Spleen (tissue), 11 donors: ENCODE measurements around the gene RAPGEF3. TPM values are rescaled to one million over a fixed set of nuclear protein-coding genes. Genes with fewer than 3 reads are reported as not detected.

Experiments used
- DNase-seq: peaks from one replicate; pipeline ENCODE4 v3.0.0-alpha.2; 2020
- H3K27ac ChIP-seq, 8 donors: fragments of 200-600 bp; sonication (generic) in 7 of 8; 1 replicate in 4 of 8; 2 replicates in 4 of 8; pipeline versions ENCODE4 v1.5.0 to v1.8.0; 2016 to 2021; ENCODE audit warnings: inconsistent platforms in 4 of 8, mild to moderate bottlenecking in 4 of 8, moderate library complexity in 1 of 8
- H3K27me3 ChIP-seq, 7 donors: fragments of 200-600 bp; sonication (generic) in 6 of 7; replicated peaks in 1 of 7; 1 replicate in 4 of 7; 2 replicates in 3 of 7; pipeline versions ENCODE4 v1.5.0 to v1.8.0; 2016 to 2021; ENCODE audit warnings: inconsistent platforms in 3 of 7, mild to moderate bottlenecking in 1 of 7
- H3K36me3 ChIP-seq, 6 donors: fragments of 200-600 bp; sonication (generic) in 5 of 6; 1 replicate in 4 of 6; 2 replicates in 2 of 6; pipeline versions ENCODE4 v1.5.0 to v1.8.0; 2016 to 2021; ENCODE audit warnings: inconsistent platforms in 2 of 6
- H3K4me1 ChIP-seq, 6 donors: fragments of 200-600 bp; sonication (generic) in 5 of 6; 1 replicate in 3 of 6; 2 replicates in 3 of 6; pipeline versions ENCODE4 v1.5.0 to v1.8.0; 2016 to 2021; ENCODE audit warnings: inconsistent platforms in 3 of 6
- H3K4me3 ChIP-seq, 8 donors: fragments of 200-600 bp; sonication (generic) in 7 of 8; 1 replicate in 4 of 8; 2 replicates in 4 of 8; pipeline versions ENCODE4 v1.5.0 to v1.8.0; 2016 to 2021; ENCODE audit warnings: inconsistent platforms in 4 of 8, mild to moderate bottlenecking in 4 of 8, moderate library complexity in 2 of 8
- H3K9me3 ChIP-seq, 8 donors: fragments of 200-600 bp; sonication (generic) in 7 of 8; 1 replicate in 4 of 8; 2 replicates in 4 of 8; pipeline versions ENCODE4 v1.5.0 to v1.8.0; 2016 to 2021; ENCODE audit warnings: inconsistent platforms in 4 of 8
- CTCF ChIP-seq, 11 experiments: fragments of 200-600 bp in 7 of 11; fragments of 450-650 bp in 4 of 11; sonication (generic) in 4 of 11; IDR thresholded peaks in 8 of 11; conservative IDR thresholded peaks in 3 of 11; 1 replicate in 7 of 11; 2 replicates in 4 of 11; pipeline versions ENCODE4 v1.4.0 to v1.8.0; 2016 to 2021; ENCODE audit warnings: antibody characterized with exemption in 11 of 11, inconsistent platforms in 4 of 11, mild to moderate bottlenecking in 1 of 11
- POLR2A ChIP-seq, 3 donors: fragments of 450-650 bp; IDR thresholded peaks; one replicate each; pipeline ENCODE4 v1.5.1; 2017; ENCODE audit warnings: antibody characterized with exemption in 3 of 3, mild to moderate bottlenecking in 1 of 3
- POLR2AphosphoS5 ChIP-seq, 3 donors: sonication (generic); formaldehyde crosslinking; IDR thresholded peaks; one replicate each; pipeline ENCODE4 v1.5.1; 2017; ENCODE audit warnings: antibody characterized with exemption in 3 of 3
- WGBS, 5 donors: extraction: QIAGEN DNeasy Blood & Tissue Kit in 3 of 5; methylation state at CpG; one replicate each; pipeline versions ENCODE4 v1.1.5 to v1.1.7; 2013 to 2018; 5-methylcytosine and 5-hydroxymethylcytosine counted together
- intact Hi-C: fragments of 100-400 bp; cut with DNase I; formaldehyde crosslinking; loops from one replicate; pipeline ENCODE4 v1.15.0; 2023; ENCODE audit warnings: low total_unique reads
- polyA plus RNA-seq, 3 donors: library from polyadenylated mRNA; stranded (reverse); fragments of 200-250 nt; gene quantifications; one replicate each; pipeline ENCODE4 v1.2.1, GENCODE V29; 2013
- total RNA-seq, 7 donors: library from RNA; depleted of rRNA in 3 of 7; stranded (reverse); fragments of >200 nt in 3 of 7; fragmentation: NEBNext Ultra II Directional in 4 of 7; extraction: Animal tissue kit (Norgen Biotek cat#: 25700) in 4 of 7; gene quantifications; one replicate each; pipeline versions ENCODE4 v1.1.0 to v1.2.1, GENCODE V29; 2016 to 2021
- donor health status: healthy with polysubstance abuse.
- donor health status: DM: no; HTN: no; CAD: no; lungs with moderate emphysema.
- donor health status: DM: no; HTN: no; CAD: no.
- donor health status: Bipolar disorder and iron deficiency.
- donor health status: healthy.
- donor health status: DM: no; HTN: no; CAD: no.
- donor health status: DM: yes; HTN: yes; CAD: no.

RAPGEF3 gene
- total and polyA plus RNA-seq, 10 donors = 21.4 to 116 (median 58.7) TPM

- peak; percentile 80 for DNase-seq
- Histone ChIP-seq H3K36me3 (peaks cover 0 to 41% (median 23%) of the 10 kb centered on the region in 6 donors), H3K4me3 (no peak overlapping the region), H3K4me1 (peaks cover 25 to 79% (median 69%) of the 10 kb centered on the region in 6 donors), H3K9me3 (no peaks in the 10 kb centered on the region), H3K27ac (peak overlapping the region in 1 of 8 donors; percentile 48), H3K27me3 (no peaks in the 10 kb centered on the region)
- 70 to 78% (median 77%) methylated on average over 14 of the region's 14 CpGs for WGBS, 5 donors
- intact Hi-C loops = no loop called here
- TF ChIP-seq POLR2AphosphoS5 (IDR thresholded peaks at IDR 0.05) (peak in 1 of 3 donors; percentile 55), CTCF (IDR thresholded peaks at IDR 0.05 in 8 of 11, conservative IDR thresholded peaks at IDR 0.05 in 3 of 11) (no peak)
Observed at GRCh38 chr12:47778881-47779280, 20.2 kb upstream of the RAPGEF3 start.

GRCh38 chr12:47777741-47778558, 19.3 kb upstream of the RAPGEF3 start:
- TF ChIP-seq POLR2AphosphoS5 (IDR thresholded peaks at IDR 0.05) = peak; percentile 42 to 69 (median 57)
- TF ChIP-seq POLR2A (IDR thresholded peaks at IDR 0.05) = no peak
- Histone ChIP-seq H3K4me1 (peaks cover 26 to 83% (median 69%) of the 10 kb centered on the region in 6 donors), H3K27ac (peak overlapping the region in 6 of 8 donors; percentile 27 to 93 (median 90)), H3K9me3 (no peaks in the 10 kb centered on the region), H3K4me3 (peak overlapping the region in 1 of 8 donors; percentile 11), H3K36me3 (peaks cover 0 to 32% (median 14%) of the 10 kb centered on the region in 6 donors), H3K27me3 (no peaks in the 10 kb centered on the region)
- WGBS, 5 donors = 28 to 47% (median 41%) methylated on average over 9 of the region's 9 CpGs
- DNase-seq = peak; percentile 83
- intact Hi-C loops = no loop called here

- H3K9me3 ChIP-seq = no peaks in the 10 kb centered on the region
- H3K4me3 ChIP-seq = peak overlapping the region in 1 of 8 donors; percentile 7
- no peaks in the 10 kb centered on the region for H3K27me3 ChIP-seq
- TF ChIP-seq POLR2A (IDR thresholded peaks at IDR 0.05) (no peak), CTCF (IDR thresholded peaks at IDR 0.05 in 8 of 11, conservative IDR thresholded peaks at IDR 0.05 in 3 of 11) (no peak), POLR2AphosphoS5 (IDR thresholded peaks at IDR 0.05) (no peak)
- peaks cover 0 to 24% (median 7%) of the 10 kb centered on the region in 6 donors for H3K36me3 ChIP-seq
- WGBS, 5 donors = 28 to 75% (median 41%) methylated on average over 1 of the region's 1 CpG
- DNase-seq = peak; percentile 73
- intact Hi-C loops = no loop called here
- H3K27ac ChIP-seq = peak overlapping the region in 7 of 8 donors; percentile 15 to 93 (median 90)
- peaks cover 30 to 86% (median 73%) of the 10 kb centered on the region in 6 donors for H3K4me1 ChIP-seq
Observed at GRCh38 chr12:47777151-47777550, 18.5 kb upstream of the RAPGEF3 start.

GRCh38 chr12:47776471-47777143, 17.9 kb upstream of the RAPGEF3 start:
- H3K9me3 ChIP-seq = no peaks in the 10 kb centered on the region
- intact Hi-C loops = no loop called here
- 41 to 60% (median 55%) methylated on average over 5 of the region's 5 CpGs for WGBS, 5 donors
- H3K4me1 ChIP-seq = peaks cover 30 to 87% (median 75%) of the 10 kb centered on the region in 6 donors
- H3K4me3 ChIP-seq = no peak overlapping the region
- TF ChIP-seq POLR2A (IDR thresholded peaks at IDR 0.05) = no peak
- no peak for TF ChIP-seq POLR2AphosphoS5 (IDR thresholded peaks at IDR 0.05)
- peak; percentile 73 for DNase-seq
- H3K27ac ChIP-seq = peak overlapping the region in 7 of 8 donors; percentile 15 to 93 (median 90)
- peaks cover 0 to 18% (median 2%) of the 10 kb centered on the region in 6 donors for H3K36me3 ChIP-seq
- no peaks in the 10 kb centered on the region for H3K27me3 ChIP-seq
